ENCODE data around the gene RUNX1.

DNA sequence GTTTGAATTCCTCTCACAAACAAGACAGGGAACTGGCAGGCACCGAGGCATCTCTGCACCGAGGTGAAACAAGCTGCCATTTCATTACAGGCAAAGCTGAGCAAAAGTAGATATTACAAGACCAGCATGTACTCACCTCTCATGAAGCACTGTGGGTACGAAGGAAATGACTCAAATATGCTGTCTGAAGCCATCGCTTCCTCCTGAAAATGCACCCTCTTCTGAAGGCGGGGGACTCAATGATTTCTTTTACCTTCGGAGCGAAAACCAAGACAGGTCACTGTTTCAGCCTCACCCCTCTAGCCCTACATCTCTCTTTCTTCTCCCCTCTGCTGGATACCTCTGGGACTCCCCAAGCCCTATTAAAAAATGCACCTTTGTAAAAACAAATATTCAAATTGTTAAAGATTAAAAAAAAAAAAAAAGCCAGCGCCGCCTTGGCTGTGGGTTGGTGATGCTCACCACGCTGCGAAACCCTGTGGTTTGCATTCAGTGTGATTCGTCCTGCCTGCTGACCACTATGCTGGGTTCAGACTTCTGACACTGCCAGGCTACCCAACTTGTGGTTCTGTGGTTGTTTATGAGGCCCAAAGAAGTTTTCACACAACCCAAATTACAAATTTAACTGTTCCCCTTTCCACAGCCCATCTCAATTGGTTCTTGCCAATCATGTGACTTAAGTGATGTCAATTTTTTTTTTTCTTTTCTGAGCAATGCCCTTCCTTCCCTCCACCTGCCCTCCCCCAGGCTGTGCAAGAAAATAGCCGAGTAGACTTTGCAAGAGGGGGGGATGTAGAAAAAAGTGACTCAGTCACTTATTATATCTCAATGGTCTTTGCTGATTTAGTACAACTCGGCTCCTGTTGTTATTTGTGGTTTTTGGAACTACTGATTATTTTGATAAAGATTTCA lies at the start of gene RUNX1:
- TF ChIP-seq ZHX2 (IDR thresholded peaks at IDR 0.05; ENCODE audit: low read depth) (no peak), ZHX2 (CRISPR knock-in tag; IDR thresholded peaks at IDR 0.05; ENCODE audit: borderline replicate concordance) (no peak), CBX2 (IDR thresholded peaks at IDR 0.05; ENCODE audit: low read depth, low read length) (no peak), CBX2 (CRISPR knock-in tag; IDR thresholded peaks at IDR 0.05; ENCODE audit: low read depth) (no peak), JUND (CRISPR knock-in tag; IDR thresholded peaks at IDR 0.05) (no peak), TCF7L2 (IDR thresholded peaks at IDR 0.05; ENCODE audit: low read depth, low read length) (no peak), HDAC2 (CRISPR knock-in tag; IDR thresholded peaks at IDR 0.05) (no peak), EZH2 (conservative IDR thresholded peaks at IDR 0.05; ENCODE audit: low read depth, low read length) (no peak), TERF1 (CRISPR knock-in tag; IDR thresholded peaks at IDR 0.05) (no peak), RBFOX2 (IDR thresholded peaks at IDR 0.05; ENCODE audit: low read depth, low read length) (no peak), HMGXB3 (CRISPR knock-in tag; IDR thresholded peaks at IDR 0.05; ENCODE audit: borderline replicate concordance) (no peak)
- TF ChIP-seq, protein P1, sequence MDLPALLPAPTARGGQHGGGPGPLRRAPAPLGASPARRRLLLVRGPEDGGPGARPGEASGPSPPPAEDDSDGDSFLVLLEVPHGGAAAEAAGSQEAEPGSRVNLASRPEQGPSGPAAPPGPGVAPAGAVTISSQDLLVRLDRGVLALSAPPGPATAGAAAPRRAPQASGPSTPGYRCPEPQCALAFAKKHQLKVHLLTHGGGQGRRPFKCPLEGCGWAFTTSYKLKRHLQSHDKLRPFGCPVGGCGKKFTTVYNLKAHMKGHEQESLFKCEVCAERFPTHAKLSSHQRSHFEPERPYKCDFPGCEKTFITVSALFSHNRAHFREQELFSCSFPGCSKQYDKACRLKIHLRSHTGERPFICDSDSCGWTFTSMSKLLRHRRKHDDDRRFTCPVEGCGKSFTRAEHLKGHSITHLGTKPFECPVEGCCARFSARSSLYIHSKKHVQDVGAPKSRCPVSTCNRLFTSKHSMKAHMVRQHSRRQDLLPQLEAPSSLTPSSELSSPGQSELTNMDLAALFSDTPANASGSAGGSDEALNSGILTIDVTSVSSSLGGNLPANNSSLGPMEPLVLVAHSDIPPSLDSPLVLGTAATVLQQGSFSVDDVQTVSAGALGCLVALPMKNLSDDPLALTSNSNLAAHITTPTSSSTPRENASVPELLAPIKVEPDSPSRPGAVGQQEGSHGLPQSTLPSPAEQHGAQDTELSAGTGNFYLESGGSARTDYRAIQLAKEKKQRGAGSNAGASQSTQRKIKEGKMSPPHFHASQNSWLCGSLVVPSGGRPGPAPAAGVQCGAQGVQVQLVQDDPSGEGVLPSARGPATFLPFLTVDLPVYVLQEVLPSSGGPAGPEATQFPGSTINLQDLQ (CRISPR knock-in tag; IDR thresholded peaks at IDR 0.05) = no peak

Data from HepG2 (cell line).